C4-2B (cell line): ENCODE data around the gene SIX3.

Source experiments
- H3K27ac ChIP-seq: fragments of 450-650 bp; 2 replicates; pipeline ENCODE4 v1.5.1; 2017
- CTCF ChIP-seq: fragments of 450-650 bp; conservative IDR thresholded peaks from 2 replicates; pipeline ENCODE4 v1.5.1; 2017; ENCODE audit warnings: mild to moderate bottlenecking
- ZFX ChIP-seq: fragments of 450-650 bp; IDR thresholded peaks from 2 replicates; pipeline ENCODE4 v1.6.1; 2017

SIX3 gene

GRCh38 chr2:44940049-44940494 is 1.4 kb upstream of the SIX3 start:
- TF ChIP-seq ZFX (no peak), CTCF (no peak)
- H3K27ac ChIP-seq, result no peak overlapping the region

GRCh38 chr2:44940732-44941464 is 604 bp upstream of the SIX3 start:
- no peak for TF ChIP-seq CTCF
- TF ChIP-seq ZFX, result no peak
- no peak overlapping the region for H3K27ac ChIP-seq

- TF ChIP-seq ZFX (no peak), CTCF (no peak)
- H3K27ac ChIP-seq, result no peak overlapping the region
Observed at GRCh38 chr2:44942304-44943030, 965 bp downstream of the SIX3 start.

- TF ChIP-seq CTCF, result no peak
- TF ChIP-seq ZFX, result no peak
- no peak overlapping the region for H3K27ac ChIP-seq
Observed at GRCh38 chr2:44943031-44943692, 1.7 kb downstream of the SIX3 start.

- no peak overlapping the region for H3K27ac ChIP-seq
- TF ChIP-seq CTCF (no peak), ZFX (no peak)
Observed at GRCh38 chr2:44943693-44944101, 2.2 kb downstream of the SIX3 start.

- TF ChIP-seq ZFX (no peak), CTCF (no peak)
- no peak overlapping the region for H3K27ac ChIP-seq
Observed at GRCh38 chr2:44944102-44944951, 2.8 kb downstream of the SIX3 start.
